Heart left ventricle (tissue), 16 donors: Measurements from ENCODE around the gene NFIA. TPM values are rescaled to one million over a fixed set of nuclear protein-coding genes. Genes with fewer than 3 reads are reported as not detected.

ENCODE experiments used
- ATAC-seq, 4 donors: fragments of 200-7000 bp; cut with Tn5 transposase; one replicate each; pipeline ENCODE4 v1.9.1; 2020 to 2022; ENCODE audit warnings: moderate library complexity in 4 of 4, mild to moderate bottlenecking in 3 of 4, moderate number of reproducible peaks in 1 of 4
- DNase-seq, 5 donors: peaks; one replicate each; pipeline ENCODE4 v3.0.0-alpha.2; 2020
- H3K27ac ChIP-seq, 12 donors: fragments of 200-600 bp; sonication (generic) in 4 of 12; one replicate each; pipeline versions ENCODE4 v1.5.0 to v1.8.0; 2016 to 2022; ENCODE audit warnings: mild to moderate bottlenecking in 2 of 12
- H3K27me3 ChIP-seq, 9 donors: fragments of 200-600 bp; sonication (generic) in 2 of 9; one replicate each; pipeline versions ENCODE4 v1.5.1 to v1.8.0; 2016 to 2022; ENCODE audit warnings: mild to moderate bottlenecking in 3 of 9
- H3K36me3 ChIP-seq, 9 donors: fragments of 200-600 bp; sonication (generic) in 2 of 9; one replicate each; pipeline versions ENCODE4 v1.5.0 to v1.8.0; 2018 to 2022; ENCODE audit warnings: mild to moderate bottlenecking in 2 of 9
- H3K4me1 ChIP-seq, 12 donors: fragments of 200-600 bp; sonication (generic) in 4 of 12; one replicate each; pipeline versions ENCODE4 v1.5.0 to v1.8.0; 2016 to 2022; ENCODE audit warnings: mild to moderate bottlenecking in 3 of 12
- H3K4me3 ChIP-seq, 12 donors: fragments of 200-600 bp; sonication (generic) in 4 of 12; one replicate each; pipeline versions ENCODE4 v1.5.0 to v1.8.0; 2017 to 2022; ENCODE audit warnings: mild to moderate bottlenecking in 9 of 12, moderate library complexity in 4 of 12
- H3K9me3 ChIP-seq, 12 donors: fragments of 200-600 bp; sonication (generic) in 4 of 12; one replicate each; pipeline versions ENCODE4 v1.5.0 to v1.8.0; 2016 to 2022; ENCODE audit warnings: mild to moderate bottlenecking in 1 of 12
- POLR2A ChIP-seq, 2 donors: fragments of 450-650 bp; IDR thresholded peaks; one replicate each; pipeline ENCODE4 v1.6.1; 2017; ENCODE audit warnings: antibody characterized with exemption in 2 of 2, mild to moderate bottlenecking in 2 of 2, moderate library complexity in 2 of 2
- WGBS, 4 donors: extraction: QIAGEN DNeasy Blood & Tissue Kit in 2 of 4; methylation state at CpG; one replicate each; pipeline versions ENCODE4 v1.1.5 to v1.1.7; 2013 to 2018; 5-methylcytosine and 5-hydroxymethylcytosine counted together
- intact Hi-C, 10 donors: fragments of 100-400 bp; cut with DNase I; formaldehyde crosslinking; loops; one replicate each; pipeline versions ENCODE4 v1.11.1 to v1.14.2; 2022
- polyA plus RNA-seq, 2 donors: library from polyadenylated mRNA; stranded (reverse); fragments of 200-250 nt; gene quantifications; one replicate each; pipeline ENCODE4 v1.2.3, GENCODE V29; 2013
- total RNA-seq, 9 donors: library from RNA; depleted of rRNA in 2 of 9; stranded (reverse); fragments of >200 nt in 2 of 9; fragmentation: NEBNext Ultra II Directional in 3 of 9; extraction: Animal tissue kit (Norgen Biotek cat#: 25700) in 3 of 9; gene quantifications; one replicate each; pipeline versions ENCODE4 v1.1.0 to v1.2.4, GENCODE V29; 2016 to 2023
- TF ChIP-seq, protein P1 (sequence below), 12 donors: fragments of 200-600 bp; sonication (generic) in 4 of 12; IDR thresholded peaks; one replicate each; pipeline versions ENCODE4 v1.5.0 to v1.8.0; 2018 to 2022; ENCODE audit warnings: antibody characterized with exemption in 12 of 12, mild to moderate bottlenecking in 5 of 12
- donor health status: ischemic (EF 13 %, LVEDD 7.1; RV severe dilation, severe dysfunction).
- donor health status: healthy with polysubstance abuse.
- donor health status: DM: no; HTN: yes; CAD: no.
- donor health status: DM: no; HTN: no; CAD: no.
- donor health status: ischemic (EF 25% LVEDD 6.9; RV normal size, moderate dysfunction).
- donor health status: ischemic (EF 25% LVEDD 5.7; RV mildly dilated, moderate dysfunction).
- donor health status: healthy.
- donor health status: DM: yes; HTN: yes; CAD: no.
- donor health status: ischemic (EF 35%, LVEDD 5.7; RV mildly dilated, moderate dysfunction).
- donor health status: nonischemic (EF 11% LVEDD 7.7; RV severe dilation, severe dysfunction).
- donor health status: DM: yes; HTN: yes; CAD: no.
- donor health status: PGD.
- donor health status: ischemic (EF 29% LVEDD 5.4; RV normal size, mild dysfunction).
- donor health status: nonischemic (EF 23%, LVEDD 6.1; RV moderate dilation, normal function).

The NFIA gene
- total and polyA plus RNA-seq, 11 donors: 12.7 to 121 (median 96.5) TPM

DNA sequence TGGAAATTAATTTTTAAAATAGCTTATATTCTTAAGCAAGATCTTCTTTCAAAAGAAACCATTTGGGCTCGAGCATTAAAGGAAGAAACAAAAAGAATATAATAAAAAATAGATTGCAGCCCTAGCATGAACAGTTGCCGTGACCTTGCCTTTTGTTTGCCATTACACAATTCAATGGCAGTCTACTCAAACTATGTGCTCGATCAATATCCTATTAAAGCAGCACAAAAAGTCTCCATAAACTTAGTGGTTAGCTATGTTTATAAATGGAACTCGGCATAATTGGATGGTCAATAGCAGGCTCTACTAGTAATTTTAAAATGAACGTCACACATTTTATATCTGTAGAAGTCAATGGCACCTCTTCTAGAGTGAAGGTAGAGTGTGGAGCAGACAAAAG lies 256.5 kb downstream of the NFIA start:
- Histone ChIP-seq H3K27ac (peak overlapping the region; percentile 42 to 86 (median 70)), H3K36me3 (peaks cover 0 to under 1% (median 0%) of the 10 kb centered on the region in 9 donors), H3K9me3 (no peaks in the 10 kb centered on the region), H3K4me1 (peaks cover 2 to 62% (median 38%) of the 10 kb centered on the region in 12 donors), H3K27me3 (no peaks in the 10 kb centered on the region), H3K4me3 (peak overlapping the region in 7 of 12 donors; percentile 3 to 45 (median 14))
- WGBS, 4 donors: 78 to 89% (median 85%) methylated on average over 5 of the region's 5 CpGs
- intact Hi-C loops: loop anchor here (1.0 to 10.0 kb wide), 17 partner anchors 102 to 289 kb away; partner anchors contain the start of gene NFIA (in 3 of the 10)
- TF ChIP-seq, protein P1, sequence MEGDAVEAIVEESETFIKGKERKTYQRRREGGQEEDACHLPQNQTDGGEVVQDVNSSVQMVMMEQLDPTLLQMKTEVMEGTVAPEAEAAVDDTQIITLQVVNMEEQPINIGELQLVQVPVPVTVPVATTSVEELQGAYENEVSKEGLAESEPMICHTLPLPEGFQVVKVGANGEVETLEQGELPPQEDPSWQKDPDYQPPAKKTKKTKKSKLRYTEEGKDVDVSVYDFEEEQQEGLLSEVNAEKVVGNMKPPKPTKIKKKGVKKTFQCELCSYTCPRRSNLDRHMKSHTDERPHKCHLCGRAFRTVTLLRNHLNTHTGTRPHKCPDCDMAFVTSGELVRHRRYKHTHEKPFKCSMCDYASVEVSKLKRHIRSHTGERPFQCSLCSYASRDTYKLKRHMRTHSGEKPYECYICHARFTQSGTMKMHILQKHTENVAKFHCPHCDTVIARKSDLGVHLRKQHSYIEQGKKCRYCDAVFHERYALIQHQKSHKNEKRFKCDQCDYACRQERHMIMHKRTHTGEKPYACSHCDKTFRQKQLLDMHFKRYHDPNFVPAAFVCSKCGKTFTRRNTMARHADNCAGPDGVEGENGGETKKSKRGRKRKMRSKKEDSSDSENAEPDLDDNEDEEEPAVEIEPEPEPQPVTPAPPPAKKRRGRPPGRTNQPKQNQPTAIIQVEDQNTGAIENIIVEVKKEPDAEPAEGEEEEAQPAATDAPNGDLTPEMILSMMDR (IDR thresholded peaks at IDR 0.05): no peak
- TF ChIP-seq POLR2A (IDR thresholded peaks at IDR 0.05): no peak
- no peak for ATAC-seq
- no peak for DNase-seq

DNA sequence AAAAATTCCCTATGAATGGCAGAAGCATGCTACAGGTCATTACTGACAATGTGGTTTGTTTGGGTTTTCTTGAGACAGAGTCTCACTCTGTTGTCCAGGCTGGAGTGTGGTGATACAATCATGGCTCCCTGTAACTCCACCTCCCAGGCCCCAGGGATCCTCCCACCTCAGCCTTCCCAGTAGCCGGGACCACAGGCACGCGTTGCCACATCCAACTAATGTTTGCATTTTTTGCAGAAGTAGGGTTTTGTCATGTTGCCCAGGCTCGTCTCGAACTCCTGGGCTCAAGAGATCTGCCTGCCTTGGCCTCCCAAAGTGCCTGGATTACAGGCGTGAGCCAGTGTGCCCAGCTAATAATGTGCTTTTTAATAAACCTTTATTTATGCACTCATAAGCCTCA lies 259.1 kb downstream of the NFIA start:
- 91 to 97% (median 93%) methylated on average over 4 to 6 of the region's 6 CpGs for WGBS, 4 donors
- no peak for ATAC-seq
- intact Hi-C loops: loop anchor here in 5 of 10 donors (5.0 to 10.0 kb wide), 5 partner anchors 96 to 367 kb away; no protein-coding TSS in a partner anchor
- H3K36me3 ChIP-seq: no peaks in the 10 kb centered on the region
- H3K4me3 ChIP-seq: no peak overlapping the region
- H3K4me1 ChIP-seq: peaks cover 6 to 67% (median 43%) of the 10 kb centered on the region in 12 donors
- TF ChIP-seq, protein P1 (IDR thresholded peaks at IDR 0.05): no peak
- TF ChIP-seq POLR2A (IDR thresholded peaks at IDR 0.05): no peak
- no peaks in the 10 kb centered on the region for H3K9me3 ChIP-seq
- no peak for DNase-seq
- H3K27ac ChIP-seq: no peak overlapping the region
- no peaks in the 10 kb centered on the region for H3K27me3 ChIP-seq

DNA sequence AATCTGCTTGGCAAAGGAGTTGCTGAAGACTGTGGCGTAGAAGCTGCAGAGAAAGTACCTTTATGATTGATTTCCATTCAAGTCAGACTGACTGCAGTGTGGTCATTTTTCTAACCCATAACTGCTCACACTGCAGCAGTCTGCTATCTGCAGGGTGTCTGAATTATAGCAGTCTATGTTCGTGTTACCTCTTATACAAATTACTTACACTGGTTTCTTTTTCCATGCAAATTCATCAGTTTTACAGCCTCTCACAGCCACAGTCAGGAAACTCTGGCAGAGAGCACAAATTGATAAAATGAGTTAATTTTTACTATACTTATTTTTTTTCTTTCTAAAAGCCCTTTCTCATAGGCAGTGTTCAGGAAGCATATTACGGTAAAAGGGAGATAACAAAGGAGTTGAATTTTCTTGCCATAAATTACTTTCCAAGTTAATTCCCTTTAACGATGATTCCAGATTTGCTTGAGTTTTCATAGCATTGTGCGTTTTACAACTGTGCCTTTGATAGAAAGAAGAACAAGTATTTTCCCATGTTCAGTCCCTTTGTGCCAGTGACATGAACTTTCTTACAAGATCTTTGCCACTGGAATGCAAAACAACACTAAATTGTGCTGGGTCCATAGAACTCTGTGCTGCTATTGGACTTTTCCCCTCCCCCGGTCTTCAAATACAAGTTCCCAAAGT lies 261.5 kb downstream of the NFIA start:
- Histone ChIP-seq H3K4me1 (peaks cover 0 to 44% (median 20%) of the 10 kb centered on the region in 12 donors), H3K36me3 (peaks cover 0 to 17% (median 0%) of the 10 kb centered on the region in 9 donors), H3K27me3 (no peaks in the 10 kb centered on the region), H3K9me3 (no peaks in the 10 kb centered on the region), H3K4me3 (no peak overlapping the region), H3K27ac (peak overlapping the region in 7 of 12 donors; percentile 10 to 44 (median 25))
- DNase-seq (no peak), ATAC-seq (peak in 1 of 4 donors; percentile 14)
- no peak for TF ChIP-seq POLR2A (IDR thresholded peaks at IDR 0.05)
- TF ChIP-seq, protein P1 (IDR thresholded peaks at IDR 0.05): no peak
- intact Hi-C loops: loop anchor here in 5 of 10 donors (5.0 to 10.0 kb wide), 5 partner anchors 93 to 369 kb away; no protein-coding TSS in a partner anchor
- WGBS, 4 donors: 55 to 61% (median 57%) methylated on average over 6 of the region's 6 CpGs

DNA sequence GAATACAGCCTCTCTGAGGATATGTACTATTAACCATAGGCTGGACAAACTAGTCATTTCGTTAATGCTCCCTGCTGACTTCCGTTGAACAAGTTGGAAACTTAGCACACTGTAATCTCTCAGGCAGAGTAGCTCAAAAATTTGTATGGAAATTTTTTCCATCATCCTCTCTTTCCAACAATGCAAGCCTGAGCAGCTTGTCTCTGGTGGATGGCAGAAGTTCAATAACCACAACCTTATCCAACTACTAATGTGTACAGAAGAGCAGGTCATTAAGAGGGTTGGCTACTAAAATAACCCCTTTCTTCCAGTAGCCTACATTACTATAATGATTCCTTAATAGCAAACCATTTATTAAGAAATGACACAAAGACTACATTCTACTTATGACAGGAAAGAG lies 262.3 kb downstream of the NFIA start:
- no peak for TF ChIP-seq POLR2A (IDR thresholded peaks at IDR 0.05)
- TF ChIP-seq, protein P1 (IDR thresholded peaks at IDR 0.05): no peak
- H3K36me3 ChIP-seq: peaks cover 0 to 18% (median 0%) of the 10 kb centered on the region in 9 donors
- ATAC-seq (peak; percentile 39 to 79 (median 64)), DNase-seq (no peak)
- peaks cover 0 to 37% (median 15%) of the 10 kb centered on the region in 12 donors for H3K4me1 ChIP-seq
- H3K9me3 ChIP-seq: no peaks in the 10 kb centered on the region
- intact Hi-C loops: loop anchor here in 5 of 10 donors (5.0 to 10.0 kb wide), 5 partner anchors 93 to 370 kb away; no protein-coding TSS in a partner anchor
- H3K27me3 ChIP-seq: no peaks in the 10 kb centered on the region
- no peak overlapping the region for H3K4me3 ChIP-seq
- 35 to 53% (median 41%) methylated on average over 2 of the region's 2 CpGs for WGBS, 4 donors
- H3K27ac ChIP-seq: peak overlapping the region in 4 of 12 donors; percentile 16 to 44 (median 28)
